Stimulated activated CD8-positive, alpha-beta memory T cell treated with anti-CD3 and anti-CD28 coated beads, Interleukin-7, amount 100 ng/mL, for 48 hours (primary cell): ENCODE results near the gene NXPH1.

Experiments
- DNase-seq, 2 donors: peaks; one replicate each; pipeline ENCODE4 v3.0.0-alpha.2; 2020; ENCODE audit warnings: low read depth in 1 of 2; ENCODE audit errors: extremely low read depth in 1 of 2

The NXPH1 gene

DNA sequence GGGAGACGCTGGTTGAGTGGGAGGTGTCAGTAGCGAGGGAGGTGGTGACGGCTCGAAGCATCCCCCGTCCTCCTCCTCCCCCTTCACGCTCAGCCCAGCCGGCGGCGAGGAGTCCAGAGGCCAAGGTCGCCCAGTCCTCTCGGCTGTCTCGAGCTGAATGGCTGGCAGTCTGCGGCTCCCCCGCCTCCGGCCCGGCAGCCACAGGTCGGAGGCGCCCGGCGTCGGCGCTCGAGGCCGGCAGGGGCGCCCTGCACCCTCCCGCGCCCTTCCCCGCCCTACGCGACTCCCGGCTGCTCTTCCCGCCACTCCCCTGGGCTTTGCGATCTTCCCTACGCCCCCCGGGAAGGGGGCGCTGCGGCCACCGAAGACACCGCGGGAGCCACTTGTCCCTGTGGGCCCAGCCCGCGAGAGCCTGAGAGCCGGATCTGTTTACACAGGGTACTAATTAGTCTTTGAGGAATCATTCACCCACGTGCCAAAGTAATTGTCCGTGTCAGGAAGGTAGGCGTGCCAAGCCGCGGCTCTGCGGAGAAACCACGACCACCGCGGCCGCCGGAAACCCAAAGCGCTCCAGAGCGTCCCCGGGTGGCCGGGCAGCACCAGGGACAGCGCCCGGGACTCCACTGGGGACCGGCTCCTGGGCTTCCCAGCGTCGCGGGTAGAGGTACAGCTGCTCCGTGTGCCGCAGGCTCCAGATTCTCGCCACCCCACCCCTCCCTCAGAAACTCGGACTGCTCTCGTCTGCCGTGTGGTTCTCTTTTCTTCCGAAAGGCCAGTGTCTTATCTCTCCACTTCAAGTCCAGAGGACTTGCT, at the start of gene NXPH1:
TSS of gene NXPH1 (plus strand) at position 133 of the 813 bp plus-strand sequence.
- no peak for DNase-seq

DNA sequence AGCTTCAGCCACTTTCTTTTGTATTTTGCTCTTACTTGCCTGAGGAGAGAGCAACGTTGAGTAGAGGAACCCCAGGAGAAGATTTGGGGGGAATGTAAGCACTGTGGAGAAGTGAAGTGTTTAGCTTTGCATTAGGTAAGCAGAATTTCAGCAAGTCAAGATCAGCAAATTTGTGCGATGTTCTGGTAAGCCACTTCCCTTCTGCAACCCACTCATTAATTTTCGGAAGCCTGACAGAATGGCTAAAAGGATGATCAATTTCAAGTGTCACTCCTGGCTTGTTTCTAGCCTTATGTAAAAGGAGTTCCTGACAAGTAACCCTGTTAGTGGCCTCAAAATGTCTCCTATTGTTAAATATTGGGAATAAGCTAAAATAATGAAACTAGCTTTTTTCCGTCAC, 48.5 kb upstream of the NXPH1 start:
- DNase-seq: no peak

DNA sequence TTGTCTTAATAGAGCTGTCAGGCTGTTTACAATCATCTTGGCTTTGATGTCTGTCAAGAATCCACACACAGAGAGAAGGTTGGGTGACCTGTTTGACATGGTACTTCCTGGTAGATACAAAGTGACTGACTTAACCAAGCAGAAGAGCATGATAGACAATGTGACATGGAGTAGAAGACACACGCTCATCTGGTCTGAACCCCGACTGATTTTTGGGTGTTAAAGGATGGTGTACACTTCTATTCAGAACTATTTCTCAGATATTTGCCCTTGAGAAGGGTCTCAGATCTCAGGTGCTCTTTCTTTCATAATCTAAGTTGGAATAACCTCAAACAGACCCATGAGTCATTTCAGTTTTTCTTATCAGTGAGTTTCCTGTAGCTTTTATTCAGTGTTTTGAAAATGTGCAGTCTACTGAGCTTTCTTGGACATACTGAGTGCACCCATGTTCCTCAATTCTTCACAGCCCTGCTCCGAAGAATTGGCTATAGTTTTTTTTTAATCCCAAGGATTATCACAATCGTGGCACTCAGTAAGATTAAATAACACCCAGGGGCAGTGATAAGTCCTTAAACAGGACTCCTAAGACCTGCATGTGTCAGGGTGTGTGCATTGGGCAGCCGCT, 46.4 kb upstream of the NXPH1 start:
- DNase-seq: no peak

DNA sequence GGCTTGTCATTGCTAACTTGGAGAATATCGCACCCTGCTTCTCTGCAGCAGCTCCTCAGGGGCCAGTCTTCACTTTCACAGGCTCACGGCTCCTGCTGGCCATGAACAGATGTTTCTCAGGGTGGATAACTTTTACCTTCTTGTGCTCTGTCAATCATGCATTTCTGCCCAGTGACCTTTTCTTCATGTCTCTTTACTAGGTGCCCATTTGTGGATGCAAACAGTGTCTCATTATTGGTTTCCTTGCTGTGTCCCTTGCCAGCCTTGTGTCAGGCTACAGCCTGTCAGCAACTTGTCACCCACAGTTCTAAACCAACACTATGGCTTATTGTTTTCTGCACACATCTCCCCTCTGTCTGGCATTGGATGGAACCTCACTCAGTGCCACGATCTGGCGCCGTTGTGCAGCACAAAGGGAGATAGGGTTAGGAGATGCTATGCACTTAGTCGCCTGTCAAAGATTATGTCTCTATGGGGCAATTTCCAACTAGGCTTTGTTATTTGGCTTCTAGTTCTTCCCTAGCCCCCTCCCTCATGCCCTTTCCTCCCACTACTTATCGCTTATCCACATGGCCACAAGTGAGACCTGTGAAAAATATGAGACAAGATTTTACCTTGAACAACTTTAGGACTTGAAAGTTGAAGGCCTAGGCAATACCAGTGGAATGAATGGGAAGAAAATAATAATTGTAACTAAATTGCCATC, 45.7 kb upstream of the NXPH1 start:
- no peak for DNase-seq

DNA sequence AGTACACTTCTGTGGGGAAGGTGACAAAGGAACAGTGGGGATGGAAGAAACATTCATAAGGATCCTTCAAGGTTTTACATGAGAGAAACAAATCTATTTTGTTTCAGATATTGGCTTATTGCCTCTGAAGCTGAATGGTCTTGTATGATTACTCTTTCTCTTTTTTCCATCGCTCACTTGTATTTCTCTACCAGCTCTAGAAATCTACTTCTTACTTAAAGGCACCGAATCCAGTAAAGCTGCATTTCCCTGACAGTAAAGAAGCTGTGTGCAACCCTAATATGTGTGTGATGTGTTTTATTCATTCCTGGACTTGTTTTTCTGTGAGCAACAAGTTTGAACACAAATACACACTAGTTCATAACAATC, 45.2 kb upstream of the NXPH1 start:
- DNase-seq: no peak

DNA sequence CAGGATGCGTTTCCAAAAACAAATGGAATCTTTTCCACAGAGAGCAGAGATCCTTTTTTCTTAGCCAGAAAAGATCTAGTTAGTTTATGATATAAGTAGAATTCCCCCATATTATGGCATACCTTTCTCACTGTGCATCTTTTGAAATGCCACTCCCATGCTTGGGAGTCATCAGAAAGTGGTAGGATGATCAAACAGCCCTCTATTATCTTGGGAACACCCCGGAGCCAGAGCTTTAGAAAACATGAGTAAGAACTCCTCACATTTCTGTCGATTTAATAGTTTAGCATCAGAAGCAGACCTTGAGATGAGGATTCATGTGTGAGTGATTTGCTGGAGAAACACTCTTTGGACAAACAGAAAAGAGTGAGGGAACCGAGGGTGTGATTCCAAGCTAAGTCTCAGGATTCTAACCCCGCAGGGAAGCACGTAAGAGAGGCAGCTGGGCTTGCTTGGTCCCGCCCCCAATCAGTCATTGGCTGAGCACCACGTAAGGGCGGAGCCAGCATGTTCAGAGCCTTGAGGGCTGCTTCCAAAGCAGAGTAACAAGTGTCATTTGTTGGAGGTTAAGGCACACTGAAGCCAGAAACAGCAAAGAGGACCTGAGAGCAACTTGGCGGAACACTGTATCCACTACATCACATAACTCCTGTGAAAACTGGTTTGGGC, 43.7 kb upstream of the NXPH1 start:
- DNase-seq: no peak

DNA sequence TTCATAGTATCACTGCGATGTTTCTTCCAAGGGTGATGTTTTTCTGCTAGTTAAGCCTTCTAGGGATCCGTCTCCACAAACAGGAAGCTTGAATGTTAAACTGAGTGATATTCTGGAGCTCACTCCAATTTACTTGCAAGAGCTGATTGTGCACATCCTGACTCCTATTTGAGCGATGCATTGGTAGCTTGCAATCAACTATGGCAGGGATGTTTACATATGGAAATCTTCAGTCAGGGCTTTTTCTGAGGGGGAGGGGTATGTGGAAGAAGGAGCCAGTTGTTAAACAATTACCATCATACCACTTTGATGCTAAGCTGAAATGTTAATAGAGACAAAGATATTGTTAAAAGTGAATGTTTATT, 43.2 kb upstream of the NXPH1 start:
- no peak for DNase-seq

DNA sequence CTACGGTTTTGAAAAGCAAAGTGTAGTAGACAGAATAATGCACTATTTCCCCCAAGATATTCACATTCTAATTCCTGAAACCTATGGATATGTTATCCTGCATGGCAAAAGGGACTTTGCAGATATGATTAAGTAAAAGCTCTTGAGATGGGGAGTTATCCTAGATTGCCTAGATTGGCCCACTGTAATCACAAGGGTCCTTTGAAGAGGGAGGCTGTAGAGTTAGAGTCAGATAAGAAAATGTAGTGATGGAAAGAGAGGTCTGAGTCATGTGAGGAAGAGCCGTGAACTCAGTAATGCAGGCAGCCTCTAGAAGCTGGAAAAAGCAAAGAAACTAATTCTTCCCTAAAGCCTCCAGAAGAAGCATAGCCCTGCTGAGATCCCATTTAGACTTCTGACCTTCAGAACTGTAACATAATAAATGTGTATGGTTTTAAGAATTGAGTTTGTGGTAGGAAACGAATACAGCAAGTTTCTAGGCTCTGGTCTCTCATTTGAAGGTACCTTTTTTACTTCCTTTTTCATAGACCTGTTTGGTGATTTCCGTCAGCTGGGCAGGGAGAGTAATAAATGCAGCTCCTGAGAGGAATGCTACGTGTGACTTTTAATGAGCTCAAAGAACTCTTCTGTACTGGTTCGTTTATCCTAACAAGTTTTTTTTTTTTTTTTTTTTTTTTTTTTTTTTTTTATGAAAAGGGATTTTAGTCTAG, 41.9 kb upstream of the NXPH1 start:
- DNase-seq: no peak

DNA sequence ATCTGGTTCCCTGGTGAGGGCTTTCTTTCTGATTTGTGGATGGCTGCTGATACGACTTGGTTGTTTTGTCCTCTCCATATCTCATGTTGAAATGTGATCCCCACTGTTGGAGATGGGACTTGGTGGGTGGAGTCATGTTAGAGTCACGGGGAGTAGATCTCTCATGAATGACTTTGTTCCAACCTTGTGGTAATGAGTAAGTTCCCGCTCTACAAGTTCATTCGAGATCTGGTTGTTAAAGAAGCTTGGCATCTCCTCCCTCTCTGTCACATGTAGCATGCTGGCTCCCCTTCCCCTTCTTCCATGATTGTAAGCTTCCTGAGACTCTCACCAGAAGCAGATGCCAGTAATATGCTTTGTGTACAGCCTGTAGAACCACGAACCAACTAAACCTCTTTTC, 37.1 kb upstream of the NXPH1 start:
- DNase-seq: no peak

DNA sequence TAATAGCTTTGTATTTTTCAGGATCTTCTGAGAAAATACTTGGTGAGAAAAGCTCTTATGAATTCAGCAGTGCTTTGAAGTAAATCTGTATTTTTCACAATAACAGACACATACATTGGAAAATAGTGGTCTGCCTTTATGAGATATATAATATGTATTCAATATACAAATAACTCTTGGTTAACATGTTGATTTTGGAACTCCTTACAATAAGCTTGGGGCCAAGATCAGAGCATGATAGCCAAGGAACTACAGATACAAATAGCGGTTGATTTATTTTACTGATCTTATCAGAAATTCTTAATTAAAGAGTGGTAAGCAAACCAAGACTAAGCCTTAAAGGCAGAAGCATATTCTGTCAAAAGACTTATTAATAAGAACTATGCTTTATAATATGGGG, 24.5 kb upstream of the NXPH1 start:
- DNase-seq: no peak

DNA sequence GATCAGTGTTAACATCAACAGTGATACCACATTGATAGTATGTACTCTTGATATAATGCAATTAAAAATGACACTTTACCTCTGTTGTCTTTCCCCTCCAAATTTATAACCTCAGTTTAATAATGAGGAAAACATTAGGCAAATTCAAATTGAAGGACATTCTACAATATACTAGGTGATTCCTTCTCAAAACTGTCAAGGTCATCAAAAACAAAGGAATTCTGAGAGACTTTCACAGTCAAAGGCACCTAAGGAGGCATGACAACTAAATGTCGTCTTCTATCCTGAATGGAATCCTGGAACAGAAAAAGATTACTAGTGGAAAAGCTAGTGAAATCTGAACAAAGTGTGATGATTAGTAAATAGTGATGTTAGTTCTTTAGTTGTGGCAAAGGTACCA, 22.3 kb upstream of the NXPH1 start:
- DNase-seq: no peak

DNA sequence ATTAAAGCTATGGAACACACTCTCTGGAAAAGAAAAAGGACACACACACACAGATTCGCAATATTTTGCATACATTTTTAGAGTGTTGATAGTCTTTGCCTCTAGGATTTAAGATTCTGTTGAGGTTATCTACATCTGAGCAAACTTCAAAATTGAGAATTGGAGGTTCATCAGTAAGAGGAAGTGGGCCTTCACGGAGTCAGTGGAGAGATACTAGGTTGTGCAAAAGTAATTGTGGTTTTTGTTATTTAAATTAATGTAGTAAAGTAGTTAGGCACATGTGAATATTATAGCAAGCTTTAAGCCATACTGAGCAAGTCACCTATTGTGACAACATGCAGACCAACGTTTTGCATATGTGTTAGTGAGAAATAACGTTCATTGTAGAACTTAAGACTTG, 19.8 kb upstream of the NXPH1 start:
- DNase-seq: no peak

DNA sequence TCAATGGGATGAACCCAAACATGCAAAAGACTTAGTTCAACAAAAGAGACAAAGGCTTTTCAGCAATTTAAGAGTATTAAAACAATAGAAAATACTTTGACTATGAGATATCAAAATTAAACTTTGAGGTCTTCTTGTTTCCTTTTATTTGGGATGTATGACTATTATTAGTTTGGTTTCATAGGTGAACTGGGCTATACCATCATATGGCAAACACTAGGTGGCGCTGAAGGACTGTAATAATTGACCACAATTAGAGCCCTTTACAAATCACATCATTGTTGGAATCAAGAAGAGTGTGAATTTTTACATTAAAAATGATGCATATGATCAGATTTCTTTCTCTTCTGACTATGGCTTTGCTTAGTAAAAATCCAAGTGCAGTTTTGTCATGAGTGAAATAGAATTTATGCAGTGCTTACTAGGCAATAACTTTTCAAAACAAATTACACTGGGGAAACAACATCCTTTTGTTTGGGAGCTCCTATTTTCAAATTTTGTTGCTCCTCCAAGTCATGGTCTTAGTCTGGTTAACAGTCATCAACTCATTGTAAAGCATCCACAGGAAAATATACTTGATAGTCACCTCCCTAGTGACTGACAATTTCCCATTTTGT, 14.7 kb upstream of the NXPH1 start:
- no peak for DNase-seq

DNA sequence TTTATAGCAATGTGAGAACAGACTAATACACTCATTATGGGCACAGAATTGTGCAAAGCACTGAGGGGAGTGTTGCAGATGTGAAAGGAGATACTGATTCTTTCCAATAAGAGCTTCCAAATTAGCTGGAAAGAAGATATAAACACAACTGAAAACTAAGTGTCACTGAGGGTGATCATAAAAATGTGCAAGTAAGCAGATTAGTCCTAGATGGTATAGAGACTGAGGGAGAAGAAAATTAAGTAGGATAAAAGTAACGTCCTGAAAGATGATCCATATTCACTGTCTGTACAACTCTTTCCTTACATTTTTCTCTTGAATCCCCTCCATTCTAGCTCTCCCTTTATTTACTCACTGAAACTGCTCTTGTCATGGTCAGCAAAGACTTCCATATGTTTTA, 11.2 kb upstream of the NXPH1 start:
- DNase-seq: no peak

DNA sequence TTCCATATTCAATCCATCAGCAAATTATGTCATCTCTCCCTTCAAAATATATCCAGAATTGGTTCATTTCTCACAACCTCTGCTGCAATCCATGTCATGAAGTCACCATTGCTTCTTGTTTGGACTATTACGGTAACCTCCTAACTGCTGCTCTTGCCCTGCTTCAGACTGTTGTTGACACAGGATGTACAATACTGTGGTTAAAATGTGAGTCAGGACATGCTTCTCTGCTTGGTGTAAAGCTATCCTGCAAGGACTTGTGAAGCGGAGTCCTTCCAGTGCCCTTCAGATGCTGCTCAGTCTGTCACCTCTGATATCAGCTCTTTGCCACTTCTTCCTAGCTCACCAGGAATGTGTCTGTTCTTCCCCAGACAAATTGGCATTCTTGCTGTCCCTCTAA, 10.4 kb upstream of the NXPH1 start:
- no peak for DNase-seq

DNA sequence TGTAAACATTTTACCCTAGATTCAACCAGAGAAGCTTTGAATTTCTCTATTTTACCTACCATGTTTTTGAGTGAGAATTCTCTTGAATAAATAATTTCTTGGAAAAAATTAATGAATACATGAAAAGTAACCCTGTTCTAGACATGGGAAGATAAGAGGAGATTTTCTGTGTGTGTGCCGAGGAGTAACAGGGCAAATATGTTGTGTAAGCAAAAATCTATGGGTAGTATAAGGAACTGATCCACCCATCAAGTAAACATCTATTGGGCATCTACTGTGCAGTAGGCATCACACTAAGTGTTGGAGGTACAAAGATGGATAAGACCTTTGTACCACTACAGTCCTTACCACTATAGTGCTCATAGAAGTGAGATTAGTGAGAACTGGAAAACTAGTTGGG, 8.2 kb upstream of the NXPH1 start:
- DNase-seq: no peak

DNA sequence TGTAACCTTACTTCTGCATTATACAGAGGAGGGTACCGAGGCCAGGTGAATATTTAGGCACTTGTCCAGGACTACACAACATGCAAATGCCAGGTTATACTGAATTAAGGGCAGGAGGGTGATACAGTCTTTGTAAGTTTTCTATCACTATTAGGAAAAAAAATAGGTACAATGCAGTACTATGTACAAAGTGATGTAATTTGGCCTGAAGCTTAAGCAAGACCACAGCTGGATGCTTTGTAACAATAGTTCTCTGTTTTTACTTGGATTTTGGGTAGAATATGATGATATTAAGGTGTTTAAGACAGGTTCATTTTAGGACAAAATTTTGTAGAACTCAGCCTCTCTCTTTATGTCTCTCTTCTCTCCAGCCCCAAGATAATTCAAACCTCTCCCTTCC, 2.8 kb upstream of the NXPH1 start:
- no peak for DNase-seq

DNA sequence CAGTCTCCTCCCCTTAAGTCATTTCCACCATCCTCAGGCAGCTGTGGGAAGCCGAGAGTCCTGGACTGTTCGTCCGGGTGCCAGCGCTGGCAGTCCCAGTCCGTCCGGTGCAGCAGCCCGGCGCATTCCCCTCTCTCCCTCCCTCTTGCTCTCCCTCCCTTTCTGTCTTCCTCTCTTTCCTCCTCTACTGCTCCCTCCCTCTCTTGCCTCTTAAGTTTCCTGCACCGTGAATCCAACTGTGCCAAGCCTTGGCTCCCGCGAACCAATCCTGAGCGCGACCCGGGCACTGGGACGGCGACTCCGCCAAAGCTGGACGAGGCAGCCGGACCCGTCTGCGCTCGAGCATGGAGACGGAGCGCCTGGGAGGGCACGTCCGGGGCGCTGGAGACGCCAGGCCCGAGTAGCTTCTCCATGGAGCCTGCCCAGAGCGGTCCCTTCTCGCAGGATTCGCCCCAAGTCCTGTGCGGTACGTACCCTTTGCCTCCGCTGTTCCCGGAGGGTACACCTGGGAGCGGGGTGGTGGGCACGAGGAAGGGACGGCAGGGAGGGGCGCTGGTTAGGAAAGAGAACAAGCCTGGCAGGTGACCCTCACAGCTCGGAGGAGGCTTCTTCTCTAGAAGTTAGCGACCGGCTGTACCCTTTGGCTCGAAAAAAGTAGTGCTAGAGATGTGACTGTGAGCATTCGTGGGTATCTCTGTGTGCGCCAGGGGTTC, 1.0 kb downstream of the NXPH1 start:
- DNase-seq: no peak

DNA sequence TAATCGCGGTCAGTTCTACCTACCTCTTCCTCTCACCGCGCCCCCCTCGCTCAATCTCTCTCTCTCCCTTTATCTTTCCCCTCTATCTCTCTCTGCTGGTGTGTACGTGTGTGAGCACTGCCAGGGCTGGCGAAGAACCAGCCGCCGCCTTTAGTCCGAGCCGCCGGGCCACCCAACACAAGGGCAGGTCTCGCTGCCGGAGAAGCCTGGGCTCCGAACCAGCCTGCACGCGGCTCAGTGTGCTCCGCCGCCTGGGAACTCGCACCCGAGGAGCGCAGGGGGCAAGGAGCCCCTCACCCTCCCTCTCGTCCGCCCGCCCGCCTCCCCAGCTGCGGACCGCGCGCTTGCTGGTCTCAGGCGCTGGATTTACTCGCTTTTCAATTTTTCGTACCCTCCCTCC, 1.7 kb downstream of the NXPH1 start:
- DNase-seq: no peak
